SK-N-SH (cell line): ENCODE results near the gene DGKD. TPM values are rescaled to one million over a fixed set of nuclear protein-coding genes. Genes with fewer than 3 reads are reported as not detected.

Source experiments
- CTCF ChIA-PET: fragments of 300-600, 350-600 bp; formaldehyde crosslinking; extraction: SDS; loops from one replicate; lab custom pipeline; 2021; lab: Yijun Ruan, JAX
- POLR2A ChIA-PET: fragments of 350-600 bp; sonication (Branson Sonifier 250); formaldehyde crosslinking; extraction: SDS; loops from one replicate; lab custom pipeline; 2020; ENCODE audit warnings: antibody characterized with exemption, inconsistent platforms; lab: Yijun Ruan, JAX
- DNase-seq: peaks from one replicate; pipeline ENCODE4 v3.0.0; 2012
- H2AFZ ChIP-seq: fragments of 200-600 bp; sonication (generic); 2 replicates; pipeline ENCODE4 v1.8.1; 2016; ENCODE audit warnings: antibody characterized with exemption, mild to moderate bottlenecking, low read depth
- H3F3A ChIP-seq: fragments of 200-600 bp; sonication (generic); replicated peaks from 2 replicates; pipeline ENCODE3; 2016; ENCODE audit warnings: antibody characterized with exemption, mild to moderate bottlenecking; ENCODE audit not compliant: insufficient read depth
- H3K27ac ChIP-seq, 2 experiments: fragments of 200-500 bp in 1 of 2; fragments of 200-600 bp in 1 of 2; sonication (Bioruptor generic) in 1 of 2; sonication (generic), shearing (Covaris generic) in 1 of 2; 2 replicates each; pipeline versions ENCODE4 v1.5.1 to v1.6.1; 2014 to 2016; ENCODE audit warnings: low read depth in 2 of 2, inconsistent platforms in 1 of 2, low read length in 1 of 2, mild to moderate bottlenecking in 1 of 2, mixed read lengths in 1 of 2
- H3K27me3 ChIP-seq: fragments of 200-600 bp; sonication (generic), shearing (Covaris generic); 2 replicates; pipeline ENCODE4 v1.6.1; 2016; ENCODE audit warnings: mixed run types; ENCODE audit not compliant: insufficient read depth
- H3K36me3 ChIP-seq, 2 experiments: fragments of 200-500 bp in 1 of 2; fragments of 200-600 bp in 1 of 2; sonication (Bioruptor generic) in 1 of 2; sonication (generic) in 1 of 2; replicated peaks in 1 of 2; 2 replicates each; pipeline versions ENCODE3 to v1.5.1; 2014 to 2016; ENCODE audit warnings: low read length in 1 of 2, mild to moderate bottlenecking in 1 of 2; ENCODE audit not compliant: insufficient read depth in 2 of 2, control insufficient read depth in 1 of 2
- H3K4me1 ChIP-seq, 2 experiments: fragments of 200-500 bp in 1 of 2; fragments of 200-600 bp in 1 of 2; sonication (Bioruptor generic) in 1 of 2; sonication (generic), shearing (Covaris generic) in 1 of 2; 2 replicates each; pipeline versions ENCODE4 v1.5.1 to v1.6.1; 2014 to 2016; ENCODE audit warnings: low read depth in 1 of 2, low read length in 1 of 2, mixed run types in 1 of 2; ENCODE audit not compliant: insufficient read depth in 2 of 2, control insufficient read depth in 1 of 2
- H3K4me2 ChIP-seq: fragments of 200-600 bp; sonication (generic), shearing (Covaris generic); 2 replicates; pipeline ENCODE4 v1.6.1; 2017; ENCODE audit warnings: mixed run types
- H3K4me3 ChIP-seq, 2 experiments: fragments of 200-500 bp in 1 of 2; fragments of 200-600 bp in 1 of 2; sonication (Bioruptor generic) in 1 of 2; sonication (generic), shearing (Covaris generic) in 1 of 2; 2 replicates each; pipeline versions ENCODE4 v1.5.1 to v1.8.1; 2014 to 2016; ENCODE audit warnings: low read depth in 2 of 2, inconsistent platforms in 1 of 2, low read length in 1 of 2, mild to moderate bottlenecking in 1 of 2, mixed read lengths in 1 of 2, moderate library complexity in 1 of 2
- H3K79me2 ChIP-seq: fragments of 200-600 bp; sonication (generic); 2 replicates; pipeline ENCODE4 v1.8.1; 2017; ENCODE audit warnings: mild to moderate bottlenecking; ENCODE audit not compliant: insufficient read depth
- H3K9ac ChIP-seq: fragments of 200-600 bp; sonication (generic); 2 replicates; pipeline ENCODE4 v1.6.1; 2017; ENCODE audit warnings: mixed run types
- H3K9me2 ChIP-seq: fragments of 200-600 bp; sonication (generic); 2 replicates; pipeline ENCODE4 v1.6.1; 2017; ENCODE audit warnings: mixed run types
- H3K9me3 ChIP-seq: fragments of 200-600 bp; sonication (generic); 2 replicates; pipeline ENCODE4 v1.6.1; 2017; ENCODE audit warnings: mixed run types, mild to moderate bottlenecking, moderate library complexity
- H4K20me1 ChIP-seq: fragments of 200-600 bp; sonication (generic); 2 replicates; pipeline ENCODE4 v1.6.1; 2017; ENCODE audit warnings: mild to moderate bottlenecking, mixed run types; ENCODE audit not compliant: insufficient read depth
- CHD2 ChIP-seq: fragments of 150-350 bp; IDR thresholded peaks from 2 replicates; pipeline ENCODE4 v1.6.1; 2018; ENCODE audit warnings: low read length; ENCODE audit not compliant: partially characterized antibody
- FOXJ3 ChIP-seq: sonication (generic); formaldehyde crosslinking; IDR thresholded peaks from 2 replicates; pipeline ENCODE4 v1.5.1; 2020; ENCODE audit warnings: mild to moderate bottlenecking, missing genetic modification reagents
- NFIC ChIP-seq: IDR thresholded peaks from 2 replicates; pipeline ENCODE4 v1.4.0; 2012; ENCODE audit warnings: borderline replicate concordance
- RAD21 ChIP-seq: IDR thresholded peaks from 2 replicates; pipeline ENCODE4 v1.6.1; 2012; ENCODE audit warnings: mild to moderate bottlenecking, low read length
- RXRA ChIP-seq: IDR thresholded peaks from 2 replicates; pipeline ENCODE4 v1.4.0; 2012; ENCODE audit warnings: low read depth, mild to moderate bottlenecking, borderline replicate concordance
- SIN3A ChIP-seq: IDR thresholded peaks from 2 replicates; pipeline ENCODE4 v1.6.1; 2012; ENCODE audit warnings: low read depth, mild to moderate bottlenecking, low read length, moderate library complexity, borderline replicate concordance
- TAF1 ChIP-seq: IDR thresholded peaks from 2 replicates; pipeline ENCODE4 v1.6.1; 2012; ENCODE audit warnings: low read depth, mild to moderate bottlenecking, low read length, moderate library complexity, borderline replicate concordance
- TCF12 ChIP-seq: IDR thresholded peaks from 2 replicates; pipeline ENCODE4 v1.4.0; 2012
- WGBS: methylation state at CpG from one replicate; pipeline ENCODE4 v1.1.6; 2017; ENCODE audit warnings: low lambda C conversion rate; 5-methylcytosine and 5-hydroxymethylcytosine counted together
- polyA plus RNA-seq, 3 experiments: library from polyadenylated mRNA; depleted of rRNA; stranded (reverse); fragments of >200 nt; gene quantifications; 2 replicates each; pipeline ENCODE4 v1.2.3, GENCODE V29; 2012
- TF ChIP-seq, protein P1 (sequence below): fragments of 150-350 bp; IDR thresholded peaks from 2 replicates; pipeline ENCODE4 v1.6.1; 2016; ENCODE audit warnings: mild to moderate bottlenecking, low read depth, low read length
- TF ChIP-seq, protein P2 (sequence below): fragments of 200-600 bp; sonication (generic); IDR thresholded peaks from 2 replicates; pipeline ENCODE4 v1.6.1; 2017; ENCODE audit warnings: antibody characterized with exemption, mild to moderate bottlenecking, moderate library complexity
- TF ChIP-seq, protein P3 (sequence below): fragments of 150-350 bp; IDR thresholded peaks from 2 replicates; pipeline ENCODE4 v1.6.1; 2017; ENCODE audit warnings: antibody characterized with exemption, low read length, low read depth, borderline replicate concordance
- TF ChIP-seq, protein P4 (sequence below): IDR thresholded peaks from 2 replicates; pipeline ENCODE4 v1.6.1; 2012; ENCODE audit warnings: mild to moderate bottlenecking, low read depth, low read length, moderate library complexity

DGKD gene
- polyA plus RNA-seq, 1 of the 3 experiments (the other 2 are of a cell fraction), result 21.7 TPM

DNA sequence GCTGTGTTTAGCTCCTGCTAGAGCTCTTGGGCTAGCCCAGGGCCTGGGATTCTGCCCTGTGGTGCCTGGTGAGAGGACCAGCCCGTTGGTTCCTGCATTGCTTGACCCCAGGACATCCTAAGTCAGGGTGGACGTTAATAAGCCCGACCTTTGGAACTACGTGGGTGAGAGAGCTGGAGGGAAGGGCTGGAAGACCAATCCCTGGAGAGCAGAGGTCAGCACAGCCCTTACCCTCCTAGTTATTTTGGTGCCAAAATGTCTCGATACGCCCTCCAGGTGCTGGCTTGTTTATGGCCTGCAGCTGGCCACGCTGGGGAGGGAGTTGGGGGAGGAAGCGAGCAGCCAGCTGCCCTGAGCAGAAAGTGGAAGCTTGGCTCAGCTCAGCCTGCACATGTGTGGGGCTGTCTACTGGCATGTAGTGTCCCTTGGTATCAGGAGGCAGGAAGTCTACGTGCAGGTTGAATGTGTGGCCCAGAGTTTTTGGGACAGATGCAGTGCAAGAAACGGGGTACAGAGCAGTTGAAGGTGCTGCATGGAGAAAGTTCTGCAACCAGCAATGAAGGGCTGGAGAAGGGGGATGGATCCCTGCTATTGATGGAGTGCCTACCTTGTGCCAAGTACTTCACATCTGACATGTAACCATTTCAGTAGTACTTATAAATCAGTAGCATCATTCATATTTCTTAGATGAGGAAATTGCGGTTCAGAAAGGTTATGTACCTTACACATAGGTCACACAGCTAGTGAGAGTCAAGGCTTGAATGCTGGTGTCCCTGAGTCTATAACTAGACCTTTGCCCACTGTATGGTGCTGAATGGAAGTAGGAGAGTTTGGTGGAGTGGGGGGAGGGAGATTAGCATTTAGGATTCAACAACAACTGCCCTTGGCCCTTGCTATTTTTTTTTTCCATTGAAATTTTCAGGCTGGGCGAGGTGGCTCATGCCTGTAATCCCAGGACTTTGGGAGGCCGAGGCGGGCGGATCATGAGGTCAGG lies 5.0 kb upstream of the DGKD start:
- Histone ChIP-seq H3K4me2 (no peak overlapping the region), H3K4me3 (no peak overlapping the region), H3F3A (peaks cover 3% of the 10 kb centered on the region), H2AFZ (no peak overlapping the region), H4K20me1 (no peaks in the 10 kb centered on the region), H3K9me2 (no peaks in the 10 kb centered on the region), H3K9me3 (no peaks in the 10 kb centered on the region), H3K79me2 (no peaks in the 10 kb centered on the region), H3K36me3 (no peaks in the 10 kb centered on the region), H3K9ac (no peak overlapping the region), H3K27ac (no peak overlapping the region), H3K27me3 (no peaks in the 10 kb centered on the region), H3K4me1 (peaks cover 20 to 21% of the 10 kb centered on the region in 2 experiments; a peak in 2 of 4 replicates)
- WGBS, result 87% methylated on average over 15 of the region's 15 CpGs
- ChIA-PET POLR2A (interaction anchor here (1.2 kb wide), 1 partner anchor 11 kb away, joined by 3 read pairs; no protein-coding TSS in a partner anchor), CTCF (interaction anchor here (1.2 to 3.1 kb wide), 3 partner anchors 11 to 94 kb away, joined by 3 to 15 read pairs (median 4); no protein-coding TSS in a partner anchor)
- TF ChIP-seq, protein P1, sequence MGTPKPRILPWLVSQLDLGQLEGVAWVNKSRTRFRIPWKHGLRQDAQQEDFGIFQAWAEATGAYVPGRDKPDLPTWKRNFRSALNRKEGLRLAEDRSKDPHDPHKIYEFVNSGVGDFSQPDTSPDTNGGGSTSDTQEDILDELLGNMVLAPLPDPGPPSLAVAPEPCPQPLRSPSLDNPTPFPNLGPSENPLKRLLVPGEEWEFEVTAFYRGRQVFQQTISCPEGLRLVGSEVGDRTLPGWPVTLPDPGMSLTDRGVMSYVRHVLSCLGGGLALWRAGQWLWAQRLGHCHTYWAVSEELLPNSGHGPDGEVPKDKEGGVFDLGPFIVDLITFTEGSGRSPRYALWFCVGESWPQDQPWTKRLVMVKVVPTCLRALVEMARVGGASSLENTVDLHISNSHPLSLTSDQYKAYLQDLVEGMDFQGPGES, result no peak
- TF ChIP-seq, protein P2, sequence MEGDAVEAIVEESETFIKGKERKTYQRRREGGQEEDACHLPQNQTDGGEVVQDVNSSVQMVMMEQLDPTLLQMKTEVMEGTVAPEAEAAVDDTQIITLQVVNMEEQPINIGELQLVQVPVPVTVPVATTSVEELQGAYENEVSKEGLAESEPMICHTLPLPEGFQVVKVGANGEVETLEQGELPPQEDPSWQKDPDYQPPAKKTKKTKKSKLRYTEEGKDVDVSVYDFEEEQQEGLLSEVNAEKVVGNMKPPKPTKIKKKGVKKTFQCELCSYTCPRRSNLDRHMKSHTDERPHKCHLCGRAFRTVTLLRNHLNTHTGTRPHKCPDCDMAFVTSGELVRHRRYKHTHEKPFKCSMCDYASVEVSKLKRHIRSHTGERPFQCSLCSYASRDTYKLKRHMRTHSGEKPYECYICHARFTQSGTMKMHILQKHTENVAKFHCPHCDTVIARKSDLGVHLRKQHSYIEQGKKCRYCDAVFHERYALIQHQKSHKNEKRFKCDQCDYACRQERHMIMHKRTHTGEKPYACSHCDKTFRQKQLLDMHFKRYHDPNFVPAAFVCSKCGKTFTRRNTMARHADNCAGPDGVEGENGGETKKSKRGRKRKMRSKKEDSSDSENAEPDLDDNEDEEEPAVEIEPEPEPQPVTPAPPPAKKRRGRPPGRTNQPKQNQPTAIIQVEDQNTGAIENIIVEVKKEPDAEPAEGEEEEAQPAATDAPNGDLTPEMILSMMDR, result no peak
- TF ChIP-seq SIN3A (no peak), TCF12 (no peak), NFIC (no peak), FOXJ3 (no peak), RAD21 (no peak), RXRA (no peak), CHD2 (no peak), TAF1 (no peak)
- TF ChIP-seq, protein P3, sequence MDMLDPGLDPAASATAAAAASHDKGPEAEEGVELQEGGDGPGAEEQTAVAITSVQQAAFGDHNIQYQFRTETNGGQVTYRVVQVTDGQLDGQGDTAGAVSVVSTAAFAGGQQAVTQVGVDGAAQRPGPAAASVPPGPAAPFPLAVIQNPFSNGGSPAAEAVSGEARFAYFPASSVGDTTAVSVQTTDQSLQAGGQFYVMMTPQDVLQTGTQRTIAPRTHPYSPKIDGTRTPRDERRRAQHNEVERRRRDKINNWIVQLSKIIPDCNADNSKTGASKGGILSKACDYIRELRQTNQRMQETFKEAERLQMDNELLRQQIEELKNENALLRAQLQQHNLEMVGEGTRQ, result no peak
- TF ChIP-seq, protein P4, sequence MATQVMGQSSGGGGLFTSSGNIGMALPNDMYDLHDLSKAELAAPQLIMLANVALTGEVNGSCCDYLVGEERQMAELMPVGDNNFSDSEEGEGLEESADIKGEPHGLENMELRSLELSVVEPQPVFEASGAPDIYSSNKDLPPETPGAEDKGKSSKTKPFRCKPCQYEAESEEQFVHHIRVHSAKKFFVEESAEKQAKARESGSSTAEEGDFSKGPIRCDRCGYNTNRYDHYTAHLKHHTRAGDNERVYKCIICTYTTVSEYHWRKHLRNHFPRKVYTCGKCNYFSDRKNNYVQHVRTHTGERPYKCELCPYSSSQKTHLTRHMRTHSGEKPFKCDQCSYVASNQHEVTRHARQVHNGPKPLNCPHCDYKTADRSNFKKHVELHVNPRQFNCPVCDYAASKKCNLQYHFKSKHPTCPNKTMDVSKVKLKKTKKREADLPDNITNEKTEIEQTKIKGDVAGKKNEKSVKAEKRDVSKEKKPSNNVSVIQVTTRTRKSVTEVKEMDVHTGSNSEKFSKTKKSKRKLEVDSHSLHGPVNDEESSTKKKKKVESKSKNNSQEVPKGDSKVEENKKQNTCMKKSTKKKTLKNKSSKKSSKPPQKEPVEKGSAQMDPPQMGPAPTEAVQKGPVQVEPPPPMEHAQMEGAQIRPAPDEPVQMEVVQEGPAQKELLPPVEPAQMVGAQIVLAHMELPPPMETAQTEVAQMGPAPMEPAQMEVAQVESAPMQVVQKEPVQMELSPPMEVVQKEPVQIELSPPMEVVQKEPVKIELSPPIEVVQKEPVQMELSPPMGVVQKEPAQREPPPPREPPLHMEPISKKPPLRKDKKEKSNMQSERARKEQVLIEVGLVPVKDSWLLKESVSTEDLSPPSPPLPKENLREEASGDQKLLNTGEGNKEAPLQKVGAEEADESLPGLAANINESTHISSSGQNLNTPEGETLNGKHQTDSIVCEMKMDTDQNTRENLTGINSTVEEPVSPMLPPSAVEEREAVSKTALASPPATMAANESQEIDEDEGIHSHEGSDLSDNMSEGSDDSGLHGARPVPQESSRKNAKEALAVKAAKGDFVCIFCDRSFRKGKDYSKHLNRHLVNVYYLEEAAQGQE, result no peak
- no peak for DNase-seq
